ENCODE measurements around the gene PIMREG.

PIMREG gene

DNA sequence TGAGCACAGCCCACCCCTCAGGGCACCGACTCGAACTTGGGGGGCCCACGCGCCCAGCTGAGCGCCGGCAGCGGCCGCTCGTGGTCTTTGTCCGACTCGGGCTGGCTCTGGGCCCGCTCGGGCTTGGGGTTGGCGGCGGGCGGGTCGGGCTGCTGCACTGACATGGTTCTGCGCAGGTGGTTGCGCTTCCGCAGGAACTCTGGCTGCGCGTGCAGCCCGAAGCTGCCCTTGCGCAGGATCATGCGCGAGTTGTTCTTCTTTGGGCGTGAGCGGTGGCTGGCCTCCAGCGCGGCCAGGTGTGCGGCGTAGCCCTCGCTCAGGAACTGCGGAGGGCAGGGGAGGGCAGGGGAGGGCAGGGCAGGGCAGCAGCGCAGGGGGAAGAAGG is 11.1 kb downstream of the PIMREG start:
- Histone ChIP-seq H3K27me3 (ENCODE audit: insufficient read depth, low read depth, severe bottlenecking) (no peaks in the 10 kb centered on the region), H3K36me3 (peaks cover 3% of the 10 kb centered on the region), H3K27ac (no peak overlapping the region), H3K9me3 (ENCODE audit: severe bottlenecking) (no peaks in the 10 kb centered on the region), H3K4me3 (ENCODE audit: low read depth, low read length) (no peak overlapping the region)
- TF ChIP-seq, protein P1, sequence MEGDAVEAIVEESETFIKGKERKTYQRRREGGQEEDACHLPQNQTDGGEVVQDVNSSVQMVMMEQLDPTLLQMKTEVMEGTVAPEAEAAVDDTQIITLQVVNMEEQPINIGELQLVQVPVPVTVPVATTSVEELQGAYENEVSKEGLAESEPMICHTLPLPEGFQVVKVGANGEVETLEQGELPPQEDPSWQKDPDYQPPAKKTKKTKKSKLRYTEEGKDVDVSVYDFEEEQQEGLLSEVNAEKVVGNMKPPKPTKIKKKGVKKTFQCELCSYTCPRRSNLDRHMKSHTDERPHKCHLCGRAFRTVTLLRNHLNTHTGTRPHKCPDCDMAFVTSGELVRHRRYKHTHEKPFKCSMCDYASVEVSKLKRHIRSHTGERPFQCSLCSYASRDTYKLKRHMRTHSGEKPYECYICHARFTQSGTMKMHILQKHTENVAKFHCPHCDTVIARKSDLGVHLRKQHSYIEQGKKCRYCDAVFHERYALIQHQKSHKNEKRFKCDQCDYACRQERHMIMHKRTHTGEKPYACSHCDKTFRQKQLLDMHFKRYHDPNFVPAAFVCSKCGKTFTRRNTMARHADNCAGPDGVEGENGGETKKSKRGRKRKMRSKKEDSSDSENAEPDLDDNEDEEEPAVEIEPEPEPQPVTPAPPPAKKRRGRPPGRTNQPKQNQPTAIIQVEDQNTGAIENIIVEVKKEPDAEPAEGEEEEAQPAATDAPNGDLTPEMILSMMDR (IDR thresholded peaks at IDR 0.05; ENCODE audit: low read depth, low read length): no peak
- DNase-seq: no peak

DNA sequence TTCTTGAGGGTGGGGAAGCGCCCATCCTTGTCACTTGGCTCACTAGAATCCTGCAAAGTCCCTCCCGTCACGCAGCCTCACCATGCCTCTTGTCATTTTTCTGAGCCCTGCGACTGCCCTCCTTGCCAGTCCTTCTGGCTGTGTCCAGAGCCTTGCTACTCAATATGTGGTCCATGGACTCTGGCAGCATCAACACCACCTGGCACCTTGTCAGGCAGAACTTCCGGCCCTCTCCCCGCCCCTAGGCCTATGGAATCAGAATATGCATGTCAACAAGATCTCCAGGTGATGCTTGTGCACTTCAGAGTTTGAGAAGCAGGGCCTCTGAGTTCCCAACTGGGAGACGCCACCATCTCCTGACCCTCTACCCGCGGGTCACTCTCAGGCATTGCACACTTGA is 12.1 kb downstream of the PIMREG start:
- Histone ChIP-seq H3K27ac (no peak overlapping the region), H3K4me3 (ENCODE audit: low read depth, low read length) (no peak overlapping the region), H3K9me3 (ENCODE audit: severe bottlenecking) (no peaks in the 10 kb centered on the region), H3K36me3 (peaks cover 3% of the 10 kb centered on the region; the same call in 1 of the 2 replicates), H3K27me3 (ENCODE audit: insufficient read depth, low read depth, severe bottlenecking) (no peaks in the 10 kb centered on the region)
- TF ChIP-seq, protein P1 (IDR thresholded peaks at IDR 0.05; ENCODE audit: low read depth, low read length): no peak
- DNase-seq: no peak

DNA sequence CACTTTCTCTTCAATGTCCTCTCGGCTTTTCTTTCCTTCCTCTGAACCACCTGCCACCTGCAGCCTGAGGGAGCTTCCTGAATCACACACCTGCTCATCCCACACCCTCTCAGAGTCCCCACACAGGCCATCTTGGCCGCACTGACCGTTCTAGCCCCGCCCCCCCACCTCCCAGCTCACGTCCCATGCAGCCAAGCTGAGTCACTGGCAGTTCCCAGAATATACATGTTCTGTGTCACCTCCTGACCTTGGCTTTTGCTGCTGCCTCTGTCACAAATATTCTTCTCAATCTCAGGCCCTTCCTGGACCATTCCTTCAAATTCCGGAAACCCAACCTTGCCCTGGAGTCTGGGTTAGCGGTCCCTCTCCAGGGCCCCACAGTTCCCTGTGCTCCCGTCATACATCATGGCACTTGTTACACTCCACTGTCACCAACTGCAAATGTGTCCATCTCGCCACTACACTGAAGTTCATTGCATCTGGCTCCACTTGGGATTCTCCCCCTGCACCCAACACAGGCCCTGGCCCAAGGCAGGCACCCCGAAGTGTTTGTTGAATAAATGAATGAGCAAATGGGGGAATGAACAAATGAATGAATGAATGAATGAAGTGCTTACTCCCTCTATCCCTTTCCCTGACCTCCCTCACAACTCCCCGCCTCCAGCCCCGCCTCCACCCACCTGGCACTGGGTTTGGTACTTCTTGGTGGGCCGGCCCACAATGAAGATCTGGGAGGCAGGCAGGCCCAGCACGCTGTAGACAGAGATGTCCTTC is 12.8 kb downstream of the PIMREG start:
- no peak for DNase-seq
- TF ChIP-seq, protein P1 (IDR thresholded peaks at IDR 0.05; ENCODE audit: low read depth, low read length): no peak
- Histone ChIP-seq H3K27me3 (ENCODE audit: insufficient read depth, low read depth, severe bottlenecking) (no peaks in the 10 kb centered on the region), H3K4me3 (ENCODE audit: low read depth, low read length) (no peak overlapping the region), H3K27ac (no peak overlapping the region), H3K9me3 (ENCODE audit: severe bottlenecking) (no peaks in the 10 kb centered on the region), H3K36me3 (peaks cover 3% of the 10 kb centered on the region; the same call in 1 of the 2 replicates)

DNA sequence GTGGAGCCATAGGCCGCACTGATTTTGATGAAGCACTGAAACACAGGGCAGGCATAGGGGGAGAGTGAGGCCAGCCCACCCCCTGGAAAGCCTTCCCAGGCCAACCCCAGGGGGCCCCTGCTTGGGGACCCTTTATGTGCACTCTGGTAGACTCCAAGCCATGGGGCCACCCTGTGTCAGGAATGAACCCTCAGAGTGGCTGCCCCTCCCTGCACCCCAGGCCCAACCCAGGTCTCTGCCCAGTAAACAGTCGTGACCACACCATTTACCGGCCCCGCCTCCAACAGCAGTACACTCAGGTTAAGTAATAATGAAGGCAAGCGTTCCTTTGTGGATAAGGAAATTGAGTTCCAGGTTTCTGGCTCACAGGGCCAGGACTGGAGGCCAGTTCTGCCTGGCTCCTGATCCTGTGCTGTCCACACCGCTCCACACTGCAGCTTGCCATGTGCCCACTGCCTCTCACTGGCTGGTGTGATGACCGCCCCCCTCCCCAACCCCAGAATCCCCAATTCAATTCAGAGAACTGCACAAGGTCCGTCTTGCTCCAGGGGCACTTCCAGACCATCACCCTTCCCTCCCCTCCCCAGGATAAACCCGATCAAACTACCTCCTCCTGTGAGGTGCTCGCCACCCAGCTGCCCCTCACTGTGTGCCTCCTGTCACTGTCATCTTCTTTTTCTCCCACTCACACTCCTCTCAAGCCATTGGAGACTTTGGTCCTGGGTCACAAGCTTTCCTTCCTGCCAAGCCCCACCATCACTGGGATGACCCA is 13.6 kb downstream of the PIMREG start:
- Histone ChIP-seq H3K27me3 (ENCODE audit: insufficient read depth, low read depth, severe bottlenecking) (no peaks in the 10 kb centered on the region), H3K36me3 (peaks cover 3% of the 10 kb centered on the region; the same call in 1 of the 2 replicates), H3K4me3 (ENCODE audit: low read depth, low read length) (no peak overlapping the region), H3K9me3 (ENCODE audit: severe bottlenecking) (no peaks in the 10 kb centered on the region), H3K27ac (no peak overlapping the region)
- DNase-seq: no peak
- TF ChIP-seq, protein P1 (IDR thresholded peaks at IDR 0.05; ENCODE audit: low read depth, low read length): no peak

DNA sequence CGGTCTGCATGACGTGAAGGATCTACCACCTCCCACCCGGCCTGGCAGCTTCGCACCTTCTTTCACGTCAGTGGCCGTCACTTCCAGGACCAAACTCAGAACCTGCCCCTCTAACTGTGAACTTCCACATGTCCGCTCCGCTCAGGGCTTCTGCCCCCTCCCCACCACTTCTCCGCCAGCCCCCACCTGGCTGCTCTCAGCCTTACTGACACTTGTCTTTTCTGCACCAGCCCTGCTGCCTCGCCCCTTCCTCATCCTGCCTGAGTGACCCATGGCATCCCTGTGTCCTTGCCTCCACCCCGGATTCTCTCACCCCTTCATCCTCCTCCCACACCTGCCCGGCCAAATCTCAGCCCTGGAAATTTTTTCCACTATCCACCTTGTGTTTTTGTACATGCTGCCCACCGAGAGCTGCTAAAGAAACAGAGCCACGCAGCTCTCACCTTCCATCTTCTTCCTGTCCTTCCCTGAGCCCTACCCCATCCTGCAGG is 14.2 kb downstream of the PIMREG start:
- Histone ChIP-seq H3K9me3 (ENCODE audit: severe bottlenecking) (no peaks in the 10 kb centered on the region), H3K27me3 (ENCODE audit: insufficient read depth, low read depth, severe bottlenecking) (no peaks in the 10 kb centered on the region), H3K36me3 (no peaks in the 10 kb centered on the region), H3K27ac (no peak overlapping the region), H3K4me3 (ENCODE audit: low read depth, low read length) (no peak overlapping the region)
- TF ChIP-seq, protein P1 (IDR thresholded peaks at IDR 0.05; ENCODE audit: low read depth, low read length): no peak
- no peak for DNase-seq

All from WERI-Rb-1 (cell line).